Vagina (tissue), 2 donors: ENCODE results near the gene GOLGA6L1.

Experiments used
- POLR2AphosphoS5 ChIP-seq, 2 donors: sonication (generic); formaldehyde crosslinking; IDR thresholded peaks; one replicate each; pipeline ENCODE4 v1.9.0; 2017; ENCODE audit warnings: antibody characterized with exemption in 2 of 2, mild to moderate bottlenecking in 2 of 2, low read depth in 1 of 2; ENCODE audit not compliant: insufficient read depth in 1 of 2
- TF ChIP-seq, protein P1 (sequence below), 3 experiments: fragments of 450-650 bp in 2 of 3; fragments of 200-600 bp in 1 of 3; sonication (generic) in 1 of 3; IDR thresholded peaks; one replicate each; pipeline ENCODE4 v1.5.1; 2017 to 2019; ENCODE audit warnings: antibody characterized with exemption in 3 of 3, mild to moderate bottlenecking in 2 of 3, moderate library complexity in 2 of 3

DNA sequence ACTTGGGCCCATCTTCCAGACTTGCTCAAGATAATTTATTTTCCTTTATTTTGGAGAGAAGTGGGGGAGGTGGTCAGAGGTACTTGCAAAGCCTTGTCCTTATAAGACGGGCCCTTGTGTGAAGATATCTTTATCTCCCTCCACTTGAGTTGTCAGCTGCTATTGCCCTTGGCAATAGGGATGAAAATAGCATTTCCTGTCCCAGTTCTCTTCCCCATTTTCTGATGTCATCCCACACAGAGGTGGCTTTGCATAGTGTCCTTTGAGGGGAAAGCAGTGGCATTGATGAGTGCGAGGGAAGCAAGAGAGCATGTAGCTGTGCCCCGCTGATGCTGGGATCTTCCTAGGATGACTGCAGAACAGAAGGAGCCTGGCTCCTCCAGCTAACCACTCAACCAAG lies 55.4 kb downstream of the GOLGA6L1 start:
- TF ChIP-seq, protein P1, sequence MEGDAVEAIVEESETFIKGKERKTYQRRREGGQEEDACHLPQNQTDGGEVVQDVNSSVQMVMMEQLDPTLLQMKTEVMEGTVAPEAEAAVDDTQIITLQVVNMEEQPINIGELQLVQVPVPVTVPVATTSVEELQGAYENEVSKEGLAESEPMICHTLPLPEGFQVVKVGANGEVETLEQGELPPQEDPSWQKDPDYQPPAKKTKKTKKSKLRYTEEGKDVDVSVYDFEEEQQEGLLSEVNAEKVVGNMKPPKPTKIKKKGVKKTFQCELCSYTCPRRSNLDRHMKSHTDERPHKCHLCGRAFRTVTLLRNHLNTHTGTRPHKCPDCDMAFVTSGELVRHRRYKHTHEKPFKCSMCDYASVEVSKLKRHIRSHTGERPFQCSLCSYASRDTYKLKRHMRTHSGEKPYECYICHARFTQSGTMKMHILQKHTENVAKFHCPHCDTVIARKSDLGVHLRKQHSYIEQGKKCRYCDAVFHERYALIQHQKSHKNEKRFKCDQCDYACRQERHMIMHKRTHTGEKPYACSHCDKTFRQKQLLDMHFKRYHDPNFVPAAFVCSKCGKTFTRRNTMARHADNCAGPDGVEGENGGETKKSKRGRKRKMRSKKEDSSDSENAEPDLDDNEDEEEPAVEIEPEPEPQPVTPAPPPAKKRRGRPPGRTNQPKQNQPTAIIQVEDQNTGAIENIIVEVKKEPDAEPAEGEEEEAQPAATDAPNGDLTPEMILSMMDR (IDR thresholded peaks at IDR 0.05): no peak
- no peak for TF ChIP-seq POLR2AphosphoS5 (IDR thresholded peaks at IDR 0.05; ENCODE audit: insufficient read depth in 1 of 2, low read depth in 1 of 2)
